ENCODE data around the gene TCTN2.

DNA sequence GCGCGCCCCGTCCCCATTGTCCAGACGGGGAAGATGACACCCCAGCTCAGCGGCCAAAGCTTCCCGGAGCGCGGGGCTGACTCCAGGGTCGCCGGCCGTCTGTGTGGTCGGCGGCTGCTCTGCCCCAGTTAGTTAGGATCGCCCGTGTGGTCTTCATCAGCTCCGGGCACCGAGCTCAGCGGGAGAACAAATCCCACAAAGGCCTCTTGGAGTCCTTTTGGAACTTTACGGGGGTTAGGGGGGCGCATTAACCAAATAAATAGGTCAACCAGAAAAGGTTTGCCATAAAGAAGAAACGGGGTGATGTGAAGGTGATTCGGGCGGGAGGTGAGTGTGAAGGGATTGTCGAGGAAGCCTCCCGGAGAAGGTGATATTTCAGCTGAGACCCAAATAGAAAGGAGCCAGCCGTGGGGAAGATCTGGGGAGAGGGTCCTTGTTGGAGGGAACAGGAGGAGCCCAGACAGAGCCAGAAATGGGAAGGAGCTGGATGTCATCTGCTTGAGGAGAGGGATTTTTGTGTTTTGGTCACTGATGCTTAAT is 41.9 kb downstream of the TCTN2 start:
- TF ChIP-seq, protein P1, sequence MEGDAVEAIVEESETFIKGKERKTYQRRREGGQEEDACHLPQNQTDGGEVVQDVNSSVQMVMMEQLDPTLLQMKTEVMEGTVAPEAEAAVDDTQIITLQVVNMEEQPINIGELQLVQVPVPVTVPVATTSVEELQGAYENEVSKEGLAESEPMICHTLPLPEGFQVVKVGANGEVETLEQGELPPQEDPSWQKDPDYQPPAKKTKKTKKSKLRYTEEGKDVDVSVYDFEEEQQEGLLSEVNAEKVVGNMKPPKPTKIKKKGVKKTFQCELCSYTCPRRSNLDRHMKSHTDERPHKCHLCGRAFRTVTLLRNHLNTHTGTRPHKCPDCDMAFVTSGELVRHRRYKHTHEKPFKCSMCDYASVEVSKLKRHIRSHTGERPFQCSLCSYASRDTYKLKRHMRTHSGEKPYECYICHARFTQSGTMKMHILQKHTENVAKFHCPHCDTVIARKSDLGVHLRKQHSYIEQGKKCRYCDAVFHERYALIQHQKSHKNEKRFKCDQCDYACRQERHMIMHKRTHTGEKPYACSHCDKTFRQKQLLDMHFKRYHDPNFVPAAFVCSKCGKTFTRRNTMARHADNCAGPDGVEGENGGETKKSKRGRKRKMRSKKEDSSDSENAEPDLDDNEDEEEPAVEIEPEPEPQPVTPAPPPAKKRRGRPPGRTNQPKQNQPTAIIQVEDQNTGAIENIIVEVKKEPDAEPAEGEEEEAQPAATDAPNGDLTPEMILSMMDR (IDR thresholded peaks at IDR 0.05; ENCODE audit: poor library complexity, severe bottlenecking), result no peak
- no peak for TF ChIP-seq POLR2AphosphoS5 (IDR thresholded peaks at IDR 0.05)
- TF ChIP-seq MXI1 (conservative IDR thresholded peaks at IDR 0.05; ENCODE audit: poor library complexity, severe bottlenecking), result no peak
- no peak for TF ChIP-seq EP300 (conservative IDR thresholded peaks at IDR 0.05; ENCODE audit: poor library complexity, severe bottlenecking)
- TF ChIP-seq EZH2 (IDR thresholded peaks at IDR 0.05; ENCODE audit: borderline replicate concordance, insufficient read depth, low read length, poor library complexity, severe bottlenecking), result no peak
